C1 segment of cervical spinal cord (tissue), 14 donors: ENCODE results near the gene CSF1.
"Not testable (repeated sequence)": the region's sequence is repeated elsewhere in the genome, so short reads cannot be mapped to it uniquely, and the experiment has no call there.

Source experiments
- DNase-seq, 14 donors: peaks; one replicate each; lab custom pipeline; 2025; lab: John Stamatoyannopoulos, UW

The CSF1 gene

DNA sequence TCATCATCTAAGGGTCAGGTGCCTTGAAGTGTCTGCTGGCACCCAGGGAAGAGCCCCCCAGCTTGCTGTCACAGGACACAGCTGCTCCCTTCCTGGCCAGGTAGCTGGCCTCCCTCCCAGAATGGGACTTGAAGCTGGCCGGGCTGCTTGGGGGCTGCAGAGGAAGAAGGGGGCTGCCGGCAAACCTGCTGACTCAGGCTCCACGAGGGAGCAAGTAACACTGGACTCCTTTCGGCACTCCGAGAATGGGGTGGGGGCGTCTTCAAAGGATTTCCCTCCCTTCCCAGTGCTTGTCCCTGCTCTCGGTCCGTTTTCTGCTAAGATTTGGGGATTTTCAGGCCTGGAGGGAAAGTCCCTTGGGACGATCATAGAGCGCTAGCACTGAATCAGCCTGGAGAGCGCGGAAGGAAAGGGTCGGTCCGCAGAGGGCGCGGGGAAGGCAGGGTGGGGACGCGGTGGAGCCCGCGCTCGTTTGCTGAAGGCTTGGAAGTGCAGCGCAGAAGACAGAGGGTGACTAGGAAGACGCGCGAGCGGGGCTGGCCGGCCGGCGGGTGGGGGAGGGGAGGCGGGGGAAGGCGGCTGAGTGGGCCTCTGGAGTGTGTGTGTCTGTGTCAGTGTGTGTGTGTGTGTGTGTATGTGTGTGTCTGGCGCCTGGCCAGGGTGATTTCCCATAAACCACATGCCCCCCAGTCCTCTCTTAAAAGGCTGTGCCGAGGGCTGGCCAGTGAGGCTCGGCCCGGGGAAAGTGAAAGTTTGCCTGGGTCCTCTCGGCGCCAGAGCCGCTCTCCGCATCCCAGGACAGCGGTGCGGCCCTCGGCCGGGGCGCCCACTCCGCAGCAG lies at the start of gene CSF1:
Gene CSF1, plus strand, starts transcription at position 727 of the 840 bp plus-strand sequence. CDS start 175 bp downstream, outside the sequence.
- DNase-seq, result peak; percentile 25 to 94 (median 78)

DNA sequence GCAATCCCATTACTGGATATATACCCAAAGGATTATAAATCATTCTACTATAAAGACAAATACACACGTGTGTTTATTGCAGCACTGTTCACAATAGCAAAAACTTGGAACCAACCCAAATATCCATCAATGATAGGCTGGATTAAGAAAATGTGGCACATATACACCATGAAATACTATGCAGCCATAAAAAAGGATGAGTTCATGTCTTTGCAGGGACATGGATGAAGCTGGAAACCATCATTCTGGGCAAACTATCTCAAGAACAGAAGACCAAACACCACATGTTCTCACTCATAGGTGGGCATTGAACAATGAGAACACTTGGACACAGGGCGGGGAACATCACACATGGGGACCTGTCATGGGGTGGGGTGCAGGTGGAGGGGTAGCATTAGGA lies 49.0 kb upstream of the CSF1 start:
- DNase-seq, result not testable (repeated sequence)

GRCh38 chr1:109863667-109864046 lies 47.0 kb upstream of the CSF1 start:
- no peak for DNase-seq

GRCh38 chr1:109864047-109864822 lies 46.4 kb upstream of the CSF1 start:
- DNase-seq, result peak in 1 of 14 donors; percentile 42

GRCh38 chr1:109864930-109865612 lies 45.6 kb upstream of the CSF1 start:
- DNase-seq, result no peak

- DNase-seq, result no peak
Measured at GRCh38 chr1:109866071-109866470, 44.6 kb upstream of the CSF1 start.

- no peak for DNase-seq
Measured at GRCh38 chr1:109873278-109874175, 37.1 kb upstream of the CSF1 start.

- no peak for DNase-seq
Measured at GRCh38 chr1:109874445-109874844, 36.2 kb upstream of the CSF1 start.

DNA sequence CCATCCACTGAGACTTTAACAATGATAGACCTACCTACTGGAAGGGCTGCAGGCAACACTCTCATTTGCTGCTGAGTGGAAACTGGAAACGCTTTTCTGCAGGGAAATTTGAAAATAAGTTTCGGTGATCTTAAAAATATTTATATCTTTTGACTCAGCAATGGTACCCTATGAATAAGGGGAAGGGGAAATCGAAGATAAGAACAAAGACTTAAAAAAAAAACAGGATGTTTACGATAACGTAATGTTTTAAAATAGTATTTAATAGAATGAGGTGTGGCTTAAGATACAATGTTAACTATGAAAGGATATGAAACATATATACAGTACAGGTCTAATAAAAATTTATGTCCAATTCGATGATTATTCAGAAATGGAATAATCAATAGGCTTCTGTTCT lies 34.8 kb upstream of the CSF1 start:
- no peak for DNase-seq

DNA sequence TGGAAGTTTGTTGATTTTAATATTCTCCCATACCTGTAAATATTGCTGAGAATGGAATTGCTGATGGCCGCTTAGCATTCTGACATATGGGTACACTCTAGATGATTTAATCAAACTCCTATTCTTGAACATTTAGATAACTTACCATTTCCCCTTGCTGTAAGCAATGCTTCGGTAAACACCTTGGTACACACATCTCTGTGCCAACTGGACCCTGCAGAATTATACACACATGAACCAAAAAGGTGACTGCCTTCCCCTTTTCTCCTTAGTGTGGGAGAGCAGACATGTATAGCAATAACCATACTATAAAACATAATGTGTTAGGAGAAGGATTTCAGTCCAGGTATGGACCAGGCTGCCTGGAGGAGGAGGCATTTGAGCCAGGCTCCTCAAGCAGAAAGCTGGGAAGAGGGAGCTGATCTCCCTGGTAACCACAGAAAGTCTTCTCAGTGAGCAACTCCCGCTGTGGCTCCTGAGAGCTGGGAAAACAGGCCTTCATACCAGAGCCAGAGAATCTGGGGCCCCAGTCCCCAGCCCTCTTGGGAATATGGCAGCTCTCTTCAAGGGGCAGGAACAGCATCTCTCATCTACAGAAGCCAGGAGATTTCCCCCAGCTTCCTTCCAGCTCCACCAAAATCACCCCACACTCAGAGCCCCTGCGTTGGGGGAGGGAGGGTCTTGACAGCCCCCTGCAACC lies 33.9 kb upstream of the CSF1 start:
- peak in 1 of 14 donors; percentile 61 for DNase-seq

DNA sequence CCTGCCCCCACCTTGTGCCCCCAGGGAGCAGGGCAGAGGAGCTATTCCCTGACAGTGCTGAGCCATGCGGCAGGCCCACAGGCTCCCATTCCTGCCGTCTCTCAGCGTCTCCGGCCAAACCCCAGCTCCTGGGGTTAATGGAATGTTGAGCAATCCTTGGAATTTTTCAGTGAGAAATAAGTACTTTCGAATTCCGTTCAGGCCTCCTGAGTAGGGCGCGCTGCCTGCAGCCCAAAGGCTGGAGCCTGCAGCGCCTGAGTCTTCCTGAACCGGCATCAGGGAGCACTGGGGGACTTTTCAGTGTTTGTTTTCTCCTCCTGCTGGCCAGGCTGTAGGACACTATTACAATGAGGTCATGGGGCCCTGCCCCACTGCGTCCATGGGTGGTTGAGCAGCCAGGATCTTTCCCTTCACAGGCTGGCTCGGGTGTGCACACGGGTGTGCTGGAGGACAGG lies 33.3 kb upstream of the CSF1 start:
- DNase-seq, result peak in 11 of 14 donors; percentile 37 to 77 (median 60)

GRCh38 chr1:109877776-109878175 lies 32.9 kb upstream of the CSF1 start:
- no peak for DNase-seq

- DNase-seq, result no peak
Measured at GRCh38 chr1:109878531-109879104, 32.0 kb upstream of the CSF1 start.

DNA sequence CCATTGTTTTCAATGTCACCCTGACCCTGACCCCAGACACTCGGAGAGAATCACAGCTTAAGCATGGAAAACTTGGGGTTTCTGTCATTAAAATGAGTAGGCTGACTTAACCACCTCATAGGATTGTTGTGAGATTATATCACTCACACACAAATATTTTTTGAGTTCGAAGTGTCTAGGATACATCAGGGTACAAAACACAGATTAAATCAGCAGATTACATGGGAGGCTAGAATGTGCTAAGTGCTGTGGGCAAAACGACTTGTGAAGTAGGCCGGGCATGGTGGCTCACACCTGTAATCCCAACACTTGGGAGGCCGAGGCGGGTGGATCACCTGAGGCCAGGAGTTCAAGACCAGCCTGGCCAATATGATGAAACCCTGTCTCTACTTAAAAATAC lies 31.3 kb upstream of the CSF1 start:
- DNase-seq, result not testable (repeated sequence)

DNA sequence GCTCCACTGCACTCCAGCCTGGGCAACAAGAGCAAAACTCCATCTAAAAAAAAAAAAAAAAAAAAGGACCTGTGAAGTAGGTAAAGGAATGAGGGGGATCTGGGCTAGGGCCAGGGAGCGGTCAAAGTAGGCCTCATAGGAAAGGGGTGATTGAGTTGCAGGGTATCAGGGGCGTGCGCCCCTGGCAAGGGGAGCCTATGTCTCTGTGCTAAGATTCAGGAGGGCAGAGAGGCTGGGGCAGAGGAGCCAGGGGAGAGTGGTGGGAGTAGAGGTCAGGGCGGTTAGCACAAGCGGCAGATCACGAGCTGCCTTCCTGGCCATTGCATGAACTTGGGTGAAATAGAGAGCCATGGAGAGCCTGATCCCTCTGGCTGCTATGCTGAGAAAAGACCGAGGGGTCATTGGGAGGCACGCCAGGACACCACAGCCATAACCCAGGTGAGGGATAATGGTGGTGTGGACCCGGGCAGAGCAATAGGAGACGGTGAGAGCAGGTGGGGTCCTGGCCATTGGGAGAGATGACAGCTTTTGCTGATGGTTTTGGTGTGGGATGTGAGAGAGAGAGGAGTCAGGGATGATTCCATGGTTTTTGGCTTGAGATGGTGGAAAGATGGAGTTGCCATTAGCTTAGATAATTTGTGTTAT lies 30.6 kb upstream of the CSF1 start:
- DNase-seq, result no peak

GRCh38 chr1:109880971-109881894 lies 29.4 kb upstream of the CSF1 start:
- DNase-seq, result no peak

- DNase-seq, result peak in 1 of 14 donors; percentile 43
Measured at GRCh38 chr1:109881906-109882287, 28.8 kb upstream of the CSF1 start.
